NCI-H526 (cell line): ENCODE data around the gene BCL6.
"Not testable (repeated sequence)": the region's sequence is repeated elsewhere in the genome, so short reads cannot be mapped to it uniquely, and the experiment has no call there.

Experiments
- DNase-seq, 2 experiments: peaks; one replicate each; lab custom pipeline; 2025; lab: John Stamatoyannopoulos, UW

Gene BCL6

DNA sequence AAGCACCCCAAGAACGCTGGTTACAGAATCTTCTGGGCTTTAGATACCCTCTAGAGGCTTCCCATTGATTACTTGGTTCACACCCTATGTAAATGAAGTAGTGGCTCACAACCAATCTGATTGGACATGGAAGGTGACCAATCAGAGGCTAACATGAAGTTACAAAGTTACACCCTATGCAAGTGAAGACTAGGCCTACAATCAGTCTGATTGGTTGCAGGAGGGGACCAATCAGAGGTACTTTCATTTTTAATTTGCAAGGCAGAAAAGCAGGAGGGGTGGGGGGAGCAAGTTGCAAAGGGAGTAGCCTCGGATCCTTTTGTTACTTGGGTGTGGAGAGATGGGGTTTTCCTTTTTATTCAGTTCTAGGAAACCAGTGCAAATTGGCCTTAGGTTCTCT, 31.8 kb downstream of the BCL6 start:
- peak in 1 of 2 experiments; percentile 6 for DNase-seq

GRCh38 chr3:187709155-187709554, 36.1 kb downstream of the BCL6 start:
- peak in 1 of 2 experiments; percentile 7 for DNase-seq

DNA sequence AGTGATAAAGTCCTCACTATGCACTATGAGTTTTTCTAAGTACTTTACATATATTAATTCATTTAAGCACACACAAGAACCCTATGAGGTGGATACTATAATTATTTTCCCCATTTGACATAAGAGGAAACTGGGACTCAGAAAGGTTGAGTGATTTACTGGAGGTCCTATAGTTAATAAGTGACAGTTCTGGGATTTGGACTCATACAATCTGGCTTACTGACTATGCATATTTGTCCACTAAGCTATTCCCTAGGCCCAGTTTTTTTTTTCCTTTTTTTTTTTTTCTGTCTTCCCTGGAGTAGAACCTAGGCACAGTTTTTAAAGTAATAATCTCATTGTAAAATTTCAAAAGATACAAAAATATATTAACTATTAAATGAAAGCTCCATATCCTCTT, 36.6 kb downstream of the BCL6 start:
- DNase-seq = no peak

DNA sequence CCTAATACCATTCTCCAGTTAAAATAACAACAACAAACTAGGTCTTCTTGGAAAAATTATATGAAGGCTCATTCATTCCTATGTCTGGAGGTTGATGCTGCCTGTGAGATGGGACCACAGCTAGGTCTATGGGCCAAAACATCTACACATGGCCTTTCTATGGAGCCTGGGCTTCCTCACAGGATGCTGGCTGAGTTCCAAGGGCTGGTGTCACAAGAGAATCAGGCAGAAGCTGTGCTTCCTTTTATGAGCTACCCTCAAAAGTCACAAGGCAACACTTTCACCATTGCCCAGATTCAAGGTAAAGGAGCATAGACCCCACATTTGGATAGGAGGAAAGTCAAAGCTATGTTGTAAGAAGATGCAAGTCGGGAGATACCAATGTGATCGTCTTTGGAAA, 38.3 kb downstream of the BCL6 start:
- no peak for DNase-seq

DNA sequence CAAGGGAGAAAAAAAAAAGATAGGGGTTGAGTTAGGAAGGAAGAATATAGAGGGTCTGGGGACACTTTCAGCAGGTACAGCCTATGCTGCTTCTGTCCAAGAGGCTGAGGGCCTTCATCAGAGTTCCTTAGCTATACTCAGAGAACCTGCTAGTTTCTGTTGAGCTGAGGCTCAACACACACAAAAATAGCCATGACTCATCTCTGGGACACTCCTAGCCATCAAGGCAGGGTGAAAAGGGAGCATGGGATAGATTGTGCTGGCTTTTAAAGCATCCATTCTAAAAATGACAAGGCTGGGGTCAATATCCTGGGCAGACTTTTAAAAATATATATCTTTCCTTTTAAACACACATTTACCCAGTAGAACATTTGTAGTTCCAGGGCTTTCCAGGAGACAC, 40.1 kb downstream of the BCL6 start:
- no peak for DNase-seq

GRCh38 chr3:187702507-187703033, 42.7 kb downstream of the BCL6 start, which contains the start of gene RTP2:
TSS of gene RTP2 (minus strand) at chr3:187702557. CDS start at chr3:187702128, 429 bp downstream.
- DNase-seq = peak; percentile 36 to 46

- no peak for DNase-seq
Measured at GRCh38 chr3:187700249-187700648, 45.0 kb downstream of the BCL6 start.

DNA sequence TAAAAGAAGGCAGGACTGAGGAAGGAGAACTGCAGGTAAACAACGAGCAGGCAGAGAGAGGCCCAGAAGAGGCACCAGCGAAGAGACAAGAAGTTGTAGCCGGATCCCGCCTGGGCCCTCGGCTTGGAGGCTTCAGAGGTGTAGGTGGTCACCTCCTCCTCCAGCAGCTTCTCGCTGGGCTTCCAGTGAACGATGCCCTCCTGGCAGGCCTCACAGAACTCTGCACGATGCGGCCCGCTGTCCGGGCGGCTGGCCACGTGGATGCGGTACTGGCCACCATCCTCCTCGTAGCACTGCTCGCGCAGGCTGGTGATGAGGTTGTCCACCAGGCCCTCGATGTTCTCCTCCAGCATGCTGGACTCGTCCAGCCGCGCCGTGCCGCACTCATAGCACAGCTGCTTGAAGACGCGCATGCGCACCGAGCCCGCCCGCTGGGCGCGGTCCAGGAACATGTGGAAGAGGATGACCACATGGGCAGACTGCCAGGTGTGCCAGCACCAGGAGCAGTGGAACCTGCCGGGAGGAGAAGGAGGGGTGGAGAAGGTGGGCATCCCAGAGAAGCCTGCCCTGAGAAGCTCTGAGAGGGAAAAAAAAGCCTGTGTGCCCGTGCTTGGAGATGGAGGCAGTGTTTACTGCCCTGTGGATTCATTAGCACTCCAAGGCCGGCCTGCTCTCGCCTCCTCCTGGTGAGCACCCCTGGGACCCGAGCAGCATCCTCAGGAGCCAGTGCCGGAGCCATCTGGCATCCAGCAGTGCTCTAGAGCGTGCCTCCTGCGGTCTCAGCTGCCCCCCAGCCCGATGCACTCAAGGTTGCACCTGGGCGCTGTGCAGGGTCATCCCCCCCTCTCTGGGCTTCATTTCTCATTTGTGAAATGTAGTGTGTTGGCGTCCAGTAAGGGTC, 46.5 kb downstream of the BCL6 start:
- no peak for DNase-seq

- no peak for DNase-seq
Measured at GRCh38 chr3:187696021-187696420, 49.2 kb downstream of the BCL6 start.

GRCh38 chr3:187695449-187695848, 49.8 kb downstream of the BCL6 start:
- DNase-seq = no peak

GRCh38 chr3:187694801-187695200, 50.5 kb downstream of the BCL6 start:
- DNase-seq = no peak

GRCh38 chr3:187693431-187693830, 51.8 kb downstream of the BCL6 start:
- no peak for DNase-seq

GRCh38 chr3:187689984-187690383, 55.3 kb downstream of the BCL6 start:
- DNase-seq = no peak

- no peak for DNase-seq
Measured at GRCh38 chr3:187686621-187687273, 58.5 kb downstream of the BCL6 start.

GRCh38 chr3:187685948-187686347, 59.3 kb downstream of the BCL6 start:
- no peak for DNase-seq

- DNase-seq = no peak
Measured at GRCh38 chr3:187684880-187685279, 60.4 kb downstream of the BCL6 start.

- DNase-seq = no peak
Measured at GRCh38 chr3:187684444-187684843, 60.8 kb downstream of the BCL6 start.

- DNase-seq = not testable (repeated sequence)
Measured at GRCh38 chr3:187681756-187682155, 63.5 kb downstream of the BCL6 start.

- peak; percentile 48 to 82 for DNase-seq
Measured at GRCh38 chr3:187679638-187680396, 65.5 kb downstream of the BCL6 start.

DNA sequence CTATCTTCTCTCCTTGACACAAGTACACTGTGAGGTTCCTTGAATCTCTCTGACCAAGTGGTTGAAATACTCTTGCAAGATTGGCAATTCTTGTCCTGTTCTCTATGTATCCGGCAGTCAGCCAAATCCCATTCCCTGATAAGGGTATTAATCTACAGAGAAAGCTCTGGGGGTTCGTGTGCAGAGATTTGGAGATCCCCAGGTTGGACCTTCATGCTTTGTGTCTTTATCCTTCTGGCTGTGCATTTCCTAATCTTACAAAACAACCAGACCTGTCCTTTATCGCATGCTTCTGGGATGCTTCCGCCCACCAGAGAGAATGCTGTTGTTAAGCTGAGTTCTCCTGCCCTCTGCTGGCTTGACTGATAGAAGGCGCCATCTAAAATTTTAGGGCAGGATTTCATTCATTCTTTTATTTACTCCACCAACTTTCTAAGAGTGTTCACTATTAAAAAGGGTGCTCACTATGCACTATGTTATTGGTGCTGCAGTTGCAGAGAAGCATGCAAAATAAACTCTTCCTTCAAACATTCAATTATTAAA, 66.5 kb downstream of the BCL6 start:
- peak in 1 of 2 experiments; percentile 75 for DNase-seq

- no peak for DNase-seq
Measured at GRCh38 chr3:187677604-187678003, 67.7 kb downstream of the BCL6 start.

- DNase-seq = no peak
Measured at GRCh38 chr3:187673012-187673411, 72.3 kb downstream of the BCL6 start.
